OCI-M1 (cell line): ENCODE results near the gene ERC1.
A peak's percentile ranks its signal among the peaks of the same experiment; 100 is the strongest.

Experiments
- DNase-seq: peaks from one replicate; lab custom pipeline; 2025; lab: John Stamatoyannopoulos, UW

Gene ERC1

GRCh38 chr12:1401891-1402290 is 410.9 kb downstream of the ERC1 start:
- DNase-seq: no peak

DNA sequence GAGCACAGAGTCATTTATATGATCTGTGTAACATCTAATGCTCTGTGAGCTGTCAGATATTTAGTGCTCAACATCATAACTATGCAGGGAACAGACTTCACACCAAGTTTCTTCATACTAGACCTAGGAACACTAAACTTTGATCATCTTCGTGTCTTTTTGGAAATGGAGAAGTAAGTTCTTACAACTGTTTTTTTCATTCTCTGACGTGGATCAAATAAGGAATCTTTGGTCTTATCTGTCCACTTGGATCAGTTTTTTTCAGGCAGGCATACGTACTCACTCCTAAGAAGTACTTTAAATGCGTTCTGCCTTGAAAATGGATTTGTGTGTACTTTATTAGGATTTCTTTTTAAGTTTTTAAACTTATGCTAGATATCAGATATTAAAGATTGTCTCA is 412.4 kb downstream of the ERC1 start:
- DNase-seq: peak; percentile 76

DNA sequence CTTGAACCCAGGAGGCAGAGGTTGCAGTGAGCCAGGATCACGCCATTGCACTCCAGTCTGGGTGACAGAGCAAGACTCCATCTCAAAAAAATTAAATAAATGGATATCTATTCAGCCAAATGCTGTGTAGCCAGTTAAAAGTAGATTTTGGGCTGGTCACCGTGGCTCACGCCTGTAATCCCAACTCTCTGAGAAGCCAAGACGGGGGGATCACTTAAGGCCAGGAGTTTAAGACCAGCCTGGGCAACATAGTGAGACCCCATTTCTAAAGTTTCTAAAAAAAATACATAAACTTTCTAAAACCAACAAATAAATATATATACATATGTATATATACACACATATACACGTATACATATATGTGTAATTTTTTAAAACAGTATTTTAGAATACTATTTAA is 414.6 kb downstream of the ERC1 start:
- no peak for DNase-seq

GRCh38 chr12:1410794-1411193 is 419.8 kb downstream of the ERC1 start:
- DNase-seq: no peak

DNA sequence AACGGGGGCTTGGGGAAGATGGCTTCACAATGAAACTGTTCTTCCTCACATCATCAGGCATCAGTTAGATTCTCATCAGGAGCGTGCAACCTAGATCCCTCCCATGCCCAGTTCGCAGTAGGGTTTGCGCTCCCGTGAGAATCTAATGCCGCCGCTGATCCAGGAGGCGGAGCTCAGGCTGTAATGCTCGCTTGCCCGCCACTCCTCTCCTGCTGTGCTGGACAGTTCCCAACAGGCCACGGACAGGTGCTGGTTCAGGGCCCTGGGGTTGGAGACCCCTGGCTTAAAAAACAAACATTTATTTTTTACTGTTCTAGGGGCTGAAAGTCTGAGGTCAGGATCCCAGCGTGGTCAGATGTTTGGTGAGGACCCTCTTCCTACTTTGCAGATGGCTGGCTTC is 422.9 kb downstream of the ERC1 start:
- no peak for DNase-seq

- no peak for DNase-seq
Observed at GRCh38 chr12:1418144-1418543, 427.1 kb downstream of the ERC1 start.

DNA sequence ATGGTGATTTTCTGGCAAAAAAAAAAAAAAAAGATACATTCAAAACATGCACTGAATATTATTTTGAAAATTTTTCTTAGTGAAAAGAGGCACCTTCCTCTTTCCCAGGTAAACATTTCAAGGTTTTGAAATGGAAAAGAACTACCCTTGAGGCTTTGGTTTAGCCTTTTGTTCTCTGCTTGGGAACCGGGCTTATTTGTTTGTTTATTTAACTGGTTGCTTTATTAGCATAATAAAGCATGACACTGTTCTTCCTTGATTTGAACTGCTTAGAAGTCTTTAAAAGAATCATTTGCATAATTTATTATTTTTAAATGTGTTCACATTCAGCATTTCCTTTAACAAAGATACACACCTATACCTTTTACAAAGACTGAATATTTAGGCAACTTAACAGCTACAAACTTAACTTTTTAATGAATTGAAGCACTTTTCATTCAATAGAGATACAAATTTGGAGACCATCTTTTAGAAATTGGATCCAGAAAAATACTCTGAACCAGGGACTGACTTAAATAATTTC is 428.9 kb downstream of the ERC1 start:
- no peak for DNase-seq

- DNase-seq: peak; percentile 10
Observed at GRCh38 chr12:1421091-1421846, 430.2 kb downstream of the ERC1 start.

GRCh38 chr12:1422604-1423315 is 431.7 kb downstream of the ERC1 start:
- DNase-seq: no peak

DNA sequence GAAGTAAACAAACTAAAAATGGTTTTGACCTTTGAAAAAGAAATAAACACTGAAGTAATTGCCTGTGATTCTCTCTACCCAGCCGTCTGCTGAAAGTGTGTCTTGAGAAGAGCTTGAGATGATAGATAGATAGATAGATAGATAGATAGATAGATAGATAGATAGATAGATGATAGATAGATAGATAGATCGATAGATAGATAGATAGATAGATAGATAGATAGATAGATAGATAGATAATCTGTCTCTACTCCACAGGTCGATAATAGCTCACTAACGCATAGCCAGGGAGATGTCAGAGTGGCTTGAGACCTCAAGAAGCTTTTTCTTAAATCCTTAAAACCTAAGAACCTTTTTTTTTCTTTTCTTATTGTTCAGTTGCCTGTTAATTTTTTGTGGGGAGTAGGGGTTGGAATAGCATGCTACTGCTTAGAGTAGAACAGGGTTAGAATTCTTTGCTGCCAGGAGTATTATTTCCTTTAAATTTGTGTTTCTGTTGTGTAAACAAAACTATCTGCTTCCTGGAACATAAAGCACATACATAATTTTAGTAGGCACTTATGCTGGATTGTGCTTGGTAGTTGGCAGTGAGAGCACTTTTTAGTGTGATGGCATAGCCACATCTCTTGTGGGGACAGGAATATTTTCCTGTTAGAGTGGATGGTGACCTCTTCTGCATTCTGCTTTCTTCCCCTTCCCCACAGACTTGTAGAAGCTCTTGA is 433.8 kb downstream of the ERC1 start:
- no peak for DNase-seq

DNA sequence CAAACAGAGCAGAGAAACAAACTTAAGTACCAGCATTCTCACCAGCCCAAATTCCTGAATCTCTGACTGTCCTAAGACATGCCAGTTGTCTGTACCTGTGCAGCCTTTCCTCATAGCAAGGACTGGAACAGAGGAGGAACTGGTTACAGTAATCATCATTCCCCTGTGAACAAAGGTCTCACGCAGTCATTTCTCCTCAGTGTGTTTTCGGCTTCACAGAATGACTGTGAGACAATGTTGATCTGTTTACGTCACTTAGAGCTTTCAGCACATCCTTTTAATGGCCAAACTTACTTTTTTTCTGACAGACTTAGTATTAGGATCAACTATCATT is 434.3 kb downstream of the ERC1 start:
- DNase-seq: no peak

- DNase-seq: no peak
Observed at GRCh38 chr12:1428671-1429070, 437.6 kb downstream of the ERC1 start.

- no peak for DNase-seq
Observed at GRCh38 chr12:1429980-1430379, 439.0 kb downstream of the ERC1 start.

DNA sequence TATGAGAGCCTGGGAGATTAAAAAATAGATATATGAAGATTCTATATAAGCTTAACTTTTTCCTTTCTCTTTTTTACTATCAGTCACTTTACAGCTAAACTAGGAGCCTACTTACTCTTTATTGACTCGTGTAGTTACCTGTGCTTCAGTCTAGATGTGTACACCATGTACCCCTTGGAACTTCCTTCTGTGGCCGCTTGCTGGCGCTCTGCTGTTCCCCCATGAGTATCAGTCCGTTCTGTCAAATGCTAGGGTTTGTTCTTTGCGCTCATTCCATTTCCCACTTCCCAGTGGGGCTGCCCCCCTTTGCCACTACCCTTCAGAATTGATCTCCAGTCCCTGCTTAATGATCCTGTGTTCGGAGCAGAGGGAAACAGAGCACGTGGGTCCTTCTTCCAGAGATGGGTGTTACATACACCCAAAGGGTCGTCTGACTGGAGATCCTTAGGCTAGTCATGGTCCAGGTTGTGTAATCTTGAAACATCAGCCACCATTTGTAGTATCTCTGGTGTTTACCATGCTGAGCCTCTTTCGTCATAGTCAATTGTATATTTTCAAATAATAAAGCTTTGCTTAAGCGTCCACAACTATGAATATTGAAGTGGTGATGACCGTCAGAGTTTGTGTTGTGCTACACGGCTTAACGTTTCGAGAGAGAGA is 443.4 kb downstream of the ERC1 start:
- DNase-seq: no peak

GRCh38 chr12:1435044-1435443 is 444.0 kb downstream of the ERC1 start:
- DNase-seq: no peak

DNA sequence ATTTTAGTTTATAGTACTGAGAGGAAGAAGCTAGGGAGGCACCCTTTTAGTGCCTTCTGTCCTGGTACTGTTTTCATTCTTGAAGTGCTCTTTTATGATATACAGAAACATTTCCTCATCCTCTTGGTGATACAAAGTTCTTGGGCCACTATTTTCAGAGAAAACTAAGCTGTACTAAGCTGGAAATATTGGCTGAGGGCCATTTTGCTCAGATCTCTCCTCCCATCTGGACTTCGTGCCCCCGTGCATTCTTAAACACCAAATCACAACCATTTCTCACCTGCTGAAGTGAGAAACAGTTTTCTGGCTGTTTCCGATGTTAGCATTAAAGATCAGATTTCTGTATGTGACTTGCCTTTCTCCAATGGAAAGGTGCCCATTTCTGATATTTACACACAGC is 444.4 kb downstream of the ERC1 start:
- no peak for DNase-seq

GRCh38 chr12:1436015-1436414 is 445.0 kb downstream of the ERC1 start:
- DNase-seq: no peak

GRCh38 chr12:1436981-1437380 is 446.0 kb downstream of the ERC1 start:
- no peak for DNase-seq

DNA sequence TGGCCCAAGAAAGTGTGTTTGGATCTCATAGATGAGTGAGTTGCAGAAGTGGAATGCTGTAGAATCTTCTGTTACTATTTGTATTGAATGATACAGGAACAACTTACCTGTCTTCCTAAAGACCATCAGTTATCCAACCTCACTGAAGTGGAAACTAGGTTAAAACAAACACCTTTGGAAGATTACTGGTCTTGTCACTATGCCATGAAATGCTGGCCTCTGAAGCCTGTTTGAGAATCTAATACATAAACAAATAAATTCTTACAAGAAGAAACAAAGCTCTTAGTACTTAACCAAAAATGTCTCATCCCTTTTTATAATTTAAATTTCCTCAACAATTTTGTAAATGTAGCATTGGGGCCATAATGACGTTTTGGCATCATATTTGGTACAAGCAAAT is 448.2 kb downstream of the ERC1 start:
- DNase-seq: no peak

DNA sequence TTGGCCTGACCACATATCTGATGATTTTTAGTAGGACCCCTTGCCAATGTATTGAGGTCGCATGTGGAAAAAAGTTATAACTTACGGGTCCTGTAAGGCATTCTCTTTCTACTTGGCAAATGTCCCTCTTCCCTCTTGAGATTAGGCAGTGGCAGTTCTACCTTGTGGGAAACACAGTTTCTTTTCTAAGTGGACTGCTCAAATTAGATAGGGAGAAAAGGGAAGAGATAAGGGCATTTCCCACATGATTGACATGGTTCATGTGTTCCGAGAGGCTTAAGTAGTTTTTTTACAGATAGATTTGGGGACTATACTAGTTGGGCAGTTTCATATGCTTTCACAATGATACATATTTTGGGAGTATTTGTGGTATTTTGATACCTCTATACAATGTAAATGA is 448.7 kb downstream of the ERC1 start:
- peak; percentile 95 for DNase-seq

GRCh38 chr12:1443421-1444141 is 452.6 kb downstream of the ERC1 start:
- DNase-seq: no peak

DNA sequence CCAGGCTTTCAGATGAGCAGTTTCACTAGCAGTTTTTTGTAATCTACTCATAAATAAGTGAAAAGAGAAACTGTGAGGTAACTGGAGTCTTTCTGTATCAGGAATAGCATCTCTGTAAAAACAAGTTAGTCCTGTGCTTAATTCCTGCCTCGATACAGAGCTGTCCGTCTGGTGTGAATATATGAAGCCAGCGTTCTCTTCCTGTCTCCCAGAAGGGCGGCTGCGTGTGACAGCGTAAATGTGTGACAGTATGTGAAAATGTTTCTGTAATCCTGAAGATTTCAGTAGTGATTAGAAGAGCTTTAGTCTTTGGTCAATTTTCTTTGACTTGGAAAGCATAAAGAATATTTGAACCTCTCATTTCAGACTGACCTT is 453.1 kb downstream of the ERC1 start:
- DNase-seq: no peak
